ENCODE data around the gene PPM1E. TPM values are rescaled to one million over a fixed set of nuclear protein-coding genes. Genes with fewer than 3 reads are reported as not detected.
"Not testable (repeated sequence)": the region's sequence is repeated elsewhere in the genome, so short reads cannot be mapped to it uniquely, and the experiment has no call there.

Gene PPM1E
- total RNA-seq, result under 1 TPM; 0.04 to 0.07 TPM

DNA sequence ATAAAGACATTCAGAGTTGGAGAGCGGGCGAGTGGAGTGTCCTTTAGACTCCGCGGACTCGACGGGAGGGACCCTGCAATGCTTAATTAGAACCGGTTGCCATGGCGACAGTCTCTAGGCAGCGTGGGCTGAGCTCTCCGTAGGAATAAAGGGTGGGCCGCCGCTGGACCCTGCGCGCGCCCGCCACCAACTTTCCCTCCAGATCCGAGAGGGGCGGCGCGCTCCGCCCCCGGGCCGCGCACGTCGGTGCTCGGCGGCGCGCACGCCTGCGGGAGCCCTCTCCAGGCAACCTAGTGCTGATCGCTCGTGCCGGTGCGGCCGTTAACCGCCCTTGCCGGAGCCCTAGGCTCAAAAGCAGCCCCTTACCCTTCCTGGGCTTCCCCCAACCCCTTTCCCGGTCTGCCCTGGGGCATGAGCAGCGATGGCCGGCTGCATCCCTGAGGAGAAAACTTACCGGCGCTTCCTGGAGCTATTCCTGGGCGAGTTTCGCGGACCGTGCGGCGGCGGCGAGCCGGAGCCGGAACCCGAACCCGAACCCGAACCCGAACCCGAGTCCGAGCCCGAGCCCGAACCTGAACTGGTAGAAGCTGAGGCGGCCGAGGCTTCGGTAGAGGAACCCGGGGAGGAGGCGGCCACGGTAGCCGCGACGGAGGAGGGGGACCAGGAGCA, at the start of gene PPM1E:
TSS of gene PPM1E (plus strand) at position 278 of the 669 bp plus-strand sequence.
- H3K36me3 Mint-ChIP-seq, result peaks cover 7% of the 10 kb centered on the region in 2 donors
- no peaks in the 10 kb centered on the region for H3K9me3 Mint-ChIP-seq
- H3K27ac Mint-ChIP-seq, result peak within 1 kb of the TSS in 1 of 2 donors; percentile 95
- peak in 1 of 2 donors; percentile 51 for DNase-seq (ENCODE audit: low spot score in 2 of 2)
- ATAC-seq, result peak; percentile 84 to 88

DNA sequence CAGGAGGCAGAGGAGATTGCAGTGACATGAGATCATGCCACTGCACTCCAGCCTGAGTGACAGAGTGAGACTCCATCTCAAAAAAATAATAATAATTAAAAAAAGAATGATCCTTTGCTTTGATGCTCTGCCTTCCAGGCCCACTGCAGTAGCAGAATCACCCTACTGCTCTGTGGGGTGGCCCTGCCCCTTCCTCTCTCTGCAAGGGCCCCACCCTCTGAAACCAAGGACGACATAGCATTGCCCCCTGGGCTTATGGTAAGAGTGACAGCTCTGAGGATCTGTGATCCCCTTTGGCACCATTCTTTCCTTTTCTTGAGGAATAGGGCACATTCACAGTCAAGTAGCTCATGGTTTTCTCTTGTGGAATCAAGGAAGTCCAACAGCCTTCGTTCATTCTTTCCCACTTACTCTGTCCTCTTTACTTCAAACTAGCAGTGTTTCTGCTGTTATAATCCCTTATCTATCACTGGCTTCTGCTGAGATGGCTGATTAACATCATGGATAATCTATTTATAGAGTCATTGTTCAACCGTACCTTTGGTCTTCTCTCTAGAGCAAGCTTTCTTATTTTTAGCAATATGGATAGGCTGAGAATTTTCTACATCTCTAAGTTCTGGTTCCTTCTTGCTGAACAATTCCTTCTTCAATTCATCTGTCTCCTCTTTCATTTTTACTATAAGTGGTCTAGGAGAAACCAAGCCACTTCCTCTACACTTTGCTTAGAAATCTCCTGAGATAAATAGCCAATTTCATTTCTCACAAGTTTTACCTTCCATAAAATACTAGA, 49.1 kb upstream of the PPM1E start:
- ATAC-seq, result peak in 1 of 2 donors; percentile 18
- Mint-ChIP-seq H3K27ac (peak overlapping the region; percentile 8 to 33), H3K9me3 (no peaks in the 10 kb centered on the region), H3K36me3 (peaks cover 9 to 41% of the 10 kb centered on the region in 2 donors)
- no peak for DNase-seq (ENCODE audit: low spot score in 2 of 2)

DNA sequence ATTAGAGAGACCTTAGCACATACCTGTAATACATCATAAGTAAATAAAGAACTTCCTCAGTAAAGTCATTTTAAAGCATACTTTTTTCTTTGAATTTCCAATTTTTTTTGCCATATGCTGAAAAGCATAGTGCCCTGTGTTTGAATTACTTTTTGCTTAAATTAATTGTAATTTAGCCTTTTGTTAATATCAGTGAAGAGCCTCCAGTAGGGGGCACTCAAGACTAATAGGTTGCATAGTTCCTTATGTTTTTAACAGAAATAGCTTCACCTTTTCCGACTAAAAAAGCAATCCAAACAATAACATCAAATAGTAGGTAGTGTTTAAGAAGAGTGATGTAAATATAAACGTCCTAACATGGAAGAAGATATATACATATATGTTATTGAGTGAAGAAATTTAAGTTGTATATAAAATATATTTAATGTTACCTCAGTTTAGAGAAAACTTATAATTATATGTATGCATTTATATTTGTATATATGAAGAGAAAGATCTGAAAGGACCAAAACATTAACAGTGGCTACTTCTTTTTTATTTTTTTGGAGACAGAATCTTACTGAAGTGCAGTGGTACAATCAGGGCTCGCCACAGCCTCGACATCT, 44.6 kb upstream of the PPM1E start:
- no peak overlapping the region for H3K27ac Mint-ChIP-seq

DNA sequence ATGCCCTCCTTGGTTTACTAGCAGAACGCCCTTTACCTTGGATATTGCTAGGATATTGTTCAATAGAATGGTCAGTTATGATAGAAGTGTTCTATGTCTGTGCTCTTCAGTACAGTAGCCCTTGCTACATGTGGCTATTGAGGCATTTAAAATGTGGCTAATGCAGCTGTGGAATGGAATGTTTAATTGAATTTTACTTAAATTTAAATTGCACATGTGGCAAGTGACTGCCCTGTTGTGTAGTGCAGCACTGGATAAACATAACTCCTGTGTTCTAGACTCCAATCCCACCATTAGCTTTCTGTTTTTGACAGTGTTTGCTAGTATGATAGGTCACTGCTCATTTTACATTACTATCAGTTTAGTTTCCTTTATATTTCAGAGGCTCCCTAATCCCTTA, 33.4 kb upstream of the PPM1E start:
- H3K36me3 Mint-ChIP-seq, result no peaks in the 10 kb centered on the region
- ATAC-seq (no peak), DNase-seq (ENCODE audit: low spot score in 2 of 2) (no peak)
- no peak overlapping the region for H3K27ac Mint-ChIP-seq
- H3K9me3 Mint-ChIP-seq, result no peaks in the 10 kb centered on the region

More for the DNA sequence above, 44.6 kb upstream of the PPM1E start:
- ATAC-seq (no peak), DNase-seq (ENCODE audit: low spot score in 2 of 2) (peak in 1 of 2 donors; percentile 55)
- Mint-ChIP-seq H3K36me3 (peaks cover 9 to 18% of the 10 kb centered on the region in 2 donors), H3K9me3 (no peaks in the 10 kb centered on the region)

DNA sequence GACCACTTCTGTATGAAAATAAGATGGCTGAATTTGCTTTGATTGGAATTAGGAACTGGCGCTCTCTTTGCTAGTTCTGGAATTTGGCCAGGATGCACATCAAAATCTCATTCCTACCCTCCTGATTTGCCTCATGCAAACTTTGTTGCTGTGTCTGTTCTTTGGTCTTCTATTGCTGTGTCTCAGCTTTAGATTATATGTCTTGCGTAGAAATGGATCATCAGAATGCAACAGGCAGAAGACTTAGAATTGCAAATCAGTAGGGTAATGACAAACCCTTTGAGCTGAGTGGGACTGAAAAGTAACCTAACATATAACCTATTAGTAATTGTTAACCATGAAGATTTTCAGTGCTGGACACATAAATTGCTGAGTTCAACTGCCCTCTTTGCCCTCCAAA, 33.0 kb upstream of the PPM1E start:
- ATAC-seq (no peak), DNase-seq (ENCODE audit: low spot score in 2 of 2) (no peak)
- Mint-ChIP-seq H3K36me3 (no peaks in the 10 kb centered on the region), H3K9me3 (no peaks in the 10 kb centered on the region), H3K27ac (no peak overlapping the region)

DNA sequence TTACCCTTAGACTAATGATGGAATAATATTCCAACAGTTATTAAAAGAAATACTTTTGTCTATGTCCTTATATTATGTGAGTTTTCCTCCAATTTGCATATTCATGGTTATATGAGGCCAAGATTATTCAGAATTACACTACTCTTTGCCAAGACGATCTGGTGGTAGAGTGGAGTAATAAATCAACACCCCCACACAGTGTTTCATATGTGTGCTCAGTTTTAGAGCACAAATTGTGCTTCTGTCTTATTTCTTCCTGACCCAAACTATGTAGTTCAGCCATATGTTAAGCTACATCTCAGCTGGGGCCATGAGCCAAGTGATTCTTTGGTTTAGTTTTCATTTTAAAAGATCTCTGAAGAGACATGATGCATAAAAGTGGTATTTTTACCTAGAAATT, 26.9 kb upstream of the PPM1E start:
- no peak overlapping the region for H3K27ac Mint-ChIP-seq
- ATAC-seq, result no peak
- no peaks in the 10 kb centered on the region for H3K36me3 Mint-ChIP-seq
- no peaks in the 10 kb centered on the region for H3K9me3 Mint-ChIP-seq
- DNase-seq (ENCODE audit: low spot score in 2 of 2), result no peak

DNA sequence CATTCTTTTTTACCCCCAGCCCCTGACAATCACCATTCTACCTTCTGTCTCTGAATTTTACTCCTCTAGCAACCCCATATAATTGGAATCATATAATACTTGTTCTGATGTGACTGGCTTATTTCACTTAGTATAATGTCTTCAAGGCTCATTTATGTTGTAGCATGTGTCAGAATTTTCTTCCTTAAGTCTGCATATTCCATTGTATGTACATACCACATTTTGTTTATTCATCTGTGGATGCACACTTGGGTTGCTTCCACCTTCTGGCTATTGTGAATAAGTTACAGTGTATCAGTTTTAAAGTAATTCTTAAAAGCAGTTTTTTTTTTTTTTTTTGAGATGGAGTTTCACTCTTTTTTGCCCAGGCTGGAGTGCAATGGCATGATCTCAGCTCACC, 24.7 kb upstream of the PPM1E start:
- Mint-ChIP-seq H3K9me3 (no peaks in the 10 kb centered on the region), H3K36me3 (no peaks in the 10 kb centered on the region), H3K27ac (no peak overlapping the region)
- DNase-seq (ENCODE audit: low spot score in 2 of 2) (no peak), ATAC-seq (no peak)

DNA sequence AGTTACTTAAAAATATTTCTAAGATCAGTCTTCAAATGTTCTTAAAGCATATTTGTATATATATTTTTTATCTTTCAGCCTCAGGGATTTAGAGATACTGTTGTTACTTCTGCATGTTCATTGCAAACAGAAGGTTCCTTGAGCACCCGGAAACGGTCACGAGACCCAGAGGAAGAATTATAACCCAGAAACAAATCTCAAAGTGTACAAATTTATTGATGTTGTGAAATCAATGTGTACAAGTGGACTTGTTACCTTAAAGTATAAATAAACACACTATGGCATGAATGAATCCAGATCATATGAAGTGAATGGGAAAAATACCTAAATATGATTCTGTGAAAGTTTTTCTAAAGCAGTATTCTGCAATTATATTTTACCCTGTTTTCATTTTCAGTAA, 21.6 kb upstream of the PPM1E start:
- no peak for ATAC-seq
- Mint-ChIP-seq H3K36me3 (no peaks in the 10 kb centered on the region), H3K27ac (no peak overlapping the region), H3K9me3 (no peaks in the 10 kb centered on the region)
- no peak for DNase-seq (ENCODE audit: low spot score in 2 of 2)

DNA sequence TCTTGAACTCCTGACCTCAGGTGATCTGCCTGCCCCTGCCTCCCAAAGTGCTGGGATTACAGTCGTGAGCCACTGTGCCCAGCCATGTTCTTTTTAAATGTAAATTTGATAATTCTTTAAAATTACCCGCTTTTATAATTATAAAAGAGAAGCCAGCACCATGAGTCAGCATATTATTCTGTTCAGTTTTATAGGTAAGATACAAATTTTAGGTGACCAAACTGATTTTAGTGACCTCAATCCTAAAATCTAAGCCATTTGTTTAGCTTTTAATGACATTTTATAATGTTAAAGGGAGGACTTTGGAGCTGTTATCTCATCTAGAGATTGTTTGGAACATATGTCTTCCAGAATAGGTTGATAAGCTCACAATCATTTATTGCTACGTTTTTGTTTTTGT, 20.8 kb upstream of the PPM1E start:
- Mint-ChIP-seq H3K27ac (peak overlapping the region in 1 of 2 donors; percentile 7), H3K36me3 (no peaks in the 10 kb centered on the region), H3K9me3 (no peaks in the 10 kb centered on the region)
- ATAC-seq (no peak), DNase-seq (ENCODE audit: low spot score in 2 of 2) (no peak)

DNA sequence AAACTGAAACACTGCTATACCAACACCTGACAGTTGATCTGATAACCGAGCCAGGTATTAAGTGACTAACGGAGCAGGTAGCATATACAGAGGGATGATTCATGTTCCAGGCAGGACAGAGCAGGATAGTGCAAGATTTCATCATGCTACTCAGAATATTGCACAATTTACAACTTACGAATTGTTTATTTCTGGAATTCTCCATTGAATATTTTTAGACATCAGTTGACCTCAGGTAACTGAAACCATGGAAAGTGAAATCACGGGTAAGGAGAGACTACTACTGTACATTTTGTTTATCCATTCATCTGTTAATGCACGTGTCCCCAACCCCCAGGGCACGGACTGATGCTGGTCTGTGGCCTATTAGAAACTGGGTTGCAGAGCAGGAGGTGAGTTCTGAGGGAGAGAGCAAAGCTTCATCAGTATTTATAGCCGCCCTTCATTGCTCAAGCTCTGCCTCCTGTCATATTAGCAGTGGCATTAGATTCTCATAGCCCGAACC, 14.5 kb upstream of the PPM1E start:
- Mint-ChIP-seq H3K27ac (no peak overlapping the region), H3K36me3 (no peaks in the 10 kb centered on the region), H3K9me3 (no peaks in the 10 kb centered on the region)
- DNase-seq (ENCODE audit: low spot score in 2 of 2) (no peak), ATAC-seq (no peak)

DNA sequence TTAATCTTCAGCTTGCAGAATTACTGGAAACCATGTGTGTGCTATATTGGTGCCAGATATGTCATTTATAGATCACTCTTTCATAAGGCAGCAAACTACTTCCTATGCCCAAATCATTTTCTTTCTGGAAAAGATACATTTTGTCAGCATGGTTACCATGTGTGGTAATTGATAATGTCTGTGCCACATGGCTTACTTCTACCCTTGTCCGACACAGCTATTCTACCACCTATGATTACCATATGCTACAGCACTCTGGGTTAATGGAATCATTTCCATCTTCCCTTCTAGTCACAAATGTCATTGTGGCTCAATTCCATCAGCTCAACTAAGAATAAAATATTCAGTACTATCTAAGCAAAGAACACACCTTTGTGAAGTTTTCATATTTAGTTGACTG, 8.0 kb upstream of the PPM1E start:
- Mint-ChIP-seq H3K9me3 (no peaks in the 10 kb centered on the region), H3K36me3 (no peaks in the 10 kb centered on the region), H3K27ac (no peak overlapping the region)
- DNase-seq (ENCODE audit: low spot score in 2 of 2) (no peak), ATAC-seq (no peak)

DNA sequence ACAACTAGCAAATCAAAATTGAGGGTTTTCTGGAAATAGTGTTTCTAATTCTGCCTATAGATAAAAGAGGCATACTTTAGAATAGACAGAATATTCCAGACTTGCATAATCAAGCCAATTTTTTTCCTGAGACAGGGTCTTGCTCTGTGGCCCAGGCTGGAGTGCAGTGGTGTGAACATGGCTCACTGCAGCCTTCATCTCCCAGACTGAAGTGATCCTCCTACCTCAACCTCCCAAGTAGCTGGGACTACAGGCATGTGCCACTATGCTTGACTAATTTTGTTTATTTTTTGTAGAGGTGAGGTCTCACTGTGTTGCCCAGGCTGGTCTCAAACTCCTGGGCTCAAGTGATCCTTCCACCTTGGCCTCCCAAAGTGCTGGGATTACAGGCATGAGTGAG, 6.0 kb upstream of the PPM1E start:
- not testable (repeated sequence) for H3K27ac Mint-ChIP-seq, ATAC-seq, H3K9me3 Mint-ChIP-seq

DNA sequence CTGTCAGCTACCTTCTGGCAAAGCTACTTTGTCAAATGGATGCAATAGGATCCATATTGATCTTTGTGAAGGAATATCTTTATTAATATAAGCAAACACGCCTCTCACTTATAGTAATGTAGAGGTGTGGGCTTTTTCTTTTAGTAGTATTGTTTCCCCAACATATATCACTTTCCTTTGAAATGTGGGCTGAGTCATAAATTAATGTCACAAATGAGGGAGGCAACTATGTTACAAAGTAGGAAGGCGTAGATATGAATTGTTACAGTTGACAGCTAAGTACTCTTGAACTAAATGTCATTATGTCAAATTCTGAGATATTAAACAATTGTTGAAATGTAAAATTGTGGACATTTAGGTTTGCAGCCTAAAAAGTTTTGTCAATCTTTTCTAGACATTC, 2.6 kb upstream of the PPM1E start:
- ATAC-seq (no peak), DNase-seq (ENCODE audit: low spot score in 2 of 2) (no peak)
- Mint-ChIP-seq H3K9me3 (no peaks in the 10 kb centered on the region), H3K27ac (no peak overlapping the region), H3K36me3 (peaks cover 7% of the 10 kb centered on the region in 2 donors)

More for the DNA sequence above, 6.0 kb upstream of the PPM1E start:
- not testable (repeated sequence) for DNase-seq (ENCODE audit: low spot score in 2 of 2); H3K36me3 Mint-ChIP-seq

DNA sequence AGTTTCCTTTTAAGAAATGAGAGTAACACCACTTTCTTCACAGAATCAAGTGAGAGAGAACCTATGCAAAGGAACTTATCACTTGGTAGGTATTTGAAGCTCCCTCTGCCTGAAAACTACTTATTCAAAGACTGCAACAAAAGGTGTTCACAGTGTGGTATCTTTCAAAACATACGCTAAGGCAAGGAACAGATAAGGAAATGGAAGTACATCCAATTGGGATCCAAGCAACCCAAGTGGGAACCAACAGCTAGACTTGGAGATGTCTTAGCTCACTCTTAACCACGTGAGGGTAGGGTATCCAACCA, 431 bp upstream of the PPM1E start:
- ATAC-seq (peak in 1 of 2 donors; percentile 13), DNase-seq (ENCODE audit: low spot score in 2 of 2) (no peak)
- H3K27ac Mint-ChIP-seq, result no peak overlapping the region
- no peaks in the 10 kb centered on the region for H3K9me3 Mint-ChIP-seq
- peaks cover 7% of the 10 kb centered on the region in 2 donors for H3K36me3 Mint-ChIP-seq

DNA sequence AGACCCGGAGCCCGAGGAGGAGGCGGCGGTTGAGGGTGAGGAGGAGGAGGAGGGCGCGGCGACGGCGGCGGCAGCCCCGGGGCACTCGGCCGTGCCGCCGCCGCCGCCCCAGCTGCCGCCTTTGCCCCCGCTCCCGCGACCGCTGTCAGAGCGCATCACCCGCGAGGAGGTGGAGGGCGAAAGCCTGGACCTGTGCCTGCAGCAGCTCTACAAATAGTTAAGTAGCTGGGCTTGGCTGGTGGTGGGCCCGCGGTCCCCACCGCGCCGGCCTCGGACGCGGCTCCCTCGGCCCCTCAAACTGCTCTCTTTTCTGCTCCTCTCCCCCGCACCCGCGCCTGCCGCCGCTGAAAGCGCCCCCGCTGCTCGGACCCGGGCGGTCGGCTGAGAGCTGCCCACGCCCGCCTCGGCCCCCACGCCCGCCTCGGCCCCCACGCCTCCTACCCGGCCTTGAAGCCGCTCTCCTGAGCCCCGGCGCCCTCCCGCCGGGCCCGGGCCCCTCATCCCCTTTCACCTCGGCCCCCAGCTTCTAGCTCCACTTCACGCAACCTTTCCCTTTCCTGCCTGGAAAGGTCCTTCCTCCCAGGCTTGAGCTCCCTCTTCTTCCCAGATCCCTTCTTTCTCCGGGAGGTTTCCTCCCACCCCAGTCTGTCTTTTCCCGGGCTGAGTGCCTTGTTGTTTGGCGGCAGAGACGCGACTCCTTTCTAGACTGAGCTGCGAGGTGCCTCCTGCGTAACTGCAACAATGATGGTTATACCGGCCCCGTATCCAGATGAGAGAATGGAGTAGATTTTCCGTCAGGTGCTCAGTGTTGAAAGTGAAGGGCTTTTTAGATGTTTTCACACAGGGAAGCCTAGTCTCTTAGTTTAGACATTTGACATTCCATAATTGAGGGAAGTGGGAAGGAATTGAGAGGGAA, 850 bp downstream of the PPM1E start:
- DNase-seq (ENCODE audit: low spot score in 2 of 2), result no peak
- ATAC-seq, result peak; percentile 27 to 44
- peak overlapping the region in 1 of 2 donors; percentile 95 for H3K27ac Mint-ChIP-seq
- H3K9me3 Mint-ChIP-seq, result no peaks in the 10 kb centered on the region
- H3K36me3 Mint-ChIP-seq, result peaks cover 7% of the 10 kb centered on the region in 2 donors

DNA sequence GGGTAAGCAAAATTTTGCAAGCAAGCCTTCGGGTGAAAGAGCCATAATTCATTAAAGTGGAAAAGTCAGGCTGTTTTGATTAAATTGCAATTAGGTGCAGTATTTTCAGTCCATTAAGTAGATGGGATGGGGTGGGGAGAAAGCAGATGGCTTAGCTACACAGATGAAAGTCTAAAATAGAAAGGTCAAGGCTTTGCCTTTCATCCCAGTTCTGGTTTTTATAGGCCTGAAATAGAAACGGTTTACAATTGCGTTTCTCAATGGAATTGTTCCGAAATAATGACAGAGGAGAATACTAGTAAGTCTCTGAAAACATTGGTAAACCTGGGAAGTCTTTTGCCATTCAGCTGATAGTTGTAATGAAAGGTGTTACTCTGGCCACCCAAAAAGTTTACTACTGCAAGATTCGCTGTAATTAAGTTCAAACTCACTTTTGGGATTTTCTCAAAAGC, 1.5 kb downstream of the PPM1E start:
- DNase-seq (ENCODE audit: low spot score in 2 of 2) (no peak), ATAC-seq (no peak)
- no peaks in the 10 kb centered on the region for H3K9me3 Mint-ChIP-seq

More for the DNA sequence above, 1.5 kb downstream of the PPM1E start:
- Mint-ChIP-seq H3K27ac (no peak overlapping the region), H3K36me3 (peaks cover 7% of the 10 kb centered on the region in 2 donors)
